ENCODE measurements around the gene LDLRAD4. TPM values are rescaled to one million over a fixed set of nuclear protein-coding genes. Genes with fewer than 3 reads are reported as not detected.

LDLRAD4 gene
- total RNA-seq, 1 donor from 2014 or later, result 30.5 TPM

GRCh38 chr18:13378150-13378549, 159.6 kb downstream of the LDLRAD4 start:
- peak overlapping the region; percentile 93 for H3K27ac Mint-ChIP-seq
- peak overlapping the region; percentile 44 for H3K4me3 Mint-ChIP-seq (ENCODE audit: low read depth)
- H3K27me3 Mint-ChIP-seq (ENCODE audit: low read depth), result no peaks in the 10 kb centered on the region
- no peaks in the 10 kb centered on the region for H3K9me3 Mint-ChIP-seq
- H3K36me3 Mint-ChIP-seq (ENCODE audit: low read depth), result no peaks in the 10 kb centered on the region
- intact Hi-C loops (cut with micrococcal nuclease), result loop anchor here (5.0 kb wide), 4 partner anchors 199 to 431 kb away; partner anchors contain the start of gene SEH1L
- peaks cover 80% of the 10 kb centered on the region for H3K4me1 Mint-ChIP-seq (ENCODE audit: low read depth)
- DNase-seq (ENCODE audit: low spot score), result no peak

- intact Hi-C loops (cut with micrococcal nuclease), result loop anchor here (5.0 kb wide), 4 partner anchors 198 to 432 kb away; partner anchors contain the start of gene SEH1L
- no peaks in the 10 kb centered on the region for H3K27me3 Mint-ChIP-seq (ENCODE audit: low read depth)
- peaks cover 79% of the 10 kb centered on the region for H3K4me1 Mint-ChIP-seq (ENCODE audit: low read depth)
- H3K27ac Mint-ChIP-seq, result peak overlapping the region; percentile 93
- no peak for DNase-seq (ENCODE audit: low spot score)
- no peaks in the 10 kb centered on the region for H3K9me3 Mint-ChIP-seq
- no peaks in the 10 kb centered on the region for H3K36me3 Mint-ChIP-seq (ENCODE audit: low read depth)
- peak overlapping the region; percentile 44 for H3K4me3 Mint-ChIP-seq (ENCODE audit: low read depth)
These were observed 160.7 kb downstream of the LDLRAD4 start for GRCh38 chr18:13379062-13379865.

GRCh38 chr18:13379930-13380690, 161.6 kb downstream of the LDLRAD4 start:
- no peak overlapping the region for H3K4me3 Mint-ChIP-seq (ENCODE audit: low read depth)
- no peaks in the 10 kb centered on the region for H3K27me3 Mint-ChIP-seq (ENCODE audit: low read depth)
- H3K9me3 Mint-ChIP-seq, result no peaks in the 10 kb centered on the region
- peaks cover 71% of the 10 kb centered on the region for H3K4me1 Mint-ChIP-seq (ENCODE audit: low read depth)
- DNase-seq (ENCODE audit: low spot score), result no peak
- no peaks in the 10 kb centered on the region for H3K36me3 Mint-ChIP-seq (ENCODE audit: low read depth)
- intact Hi-C loops (cut with micrococcal nuclease), result loop anchor here (5.0 kb wide), 4 partner anchors 197 to 433 kb away; partner anchors contain the start of gene SEH1L
- peak overlapping the region; percentile 28 for H3K27ac Mint-ChIP-seq

GRCh38 chr18:13380691-13381070, 162.1 kb downstream of the LDLRAD4 start:
- no peaks in the 10 kb centered on the region for H3K9me3 Mint-ChIP-seq
- intact Hi-C loops (cut with micrococcal nuclease), result no loop called here
- H3K36me3 Mint-ChIP-seq (ENCODE audit: low read depth), result no peaks in the 10 kb centered on the region
- DNase-seq (ENCODE audit: low spot score), result no peak
- no peaks in the 10 kb centered on the region for H3K27me3 Mint-ChIP-seq (ENCODE audit: low read depth)
- peak overlapping the region; percentile 28 for H3K27ac Mint-ChIP-seq
- no peak overlapping the region for H3K4me3 Mint-ChIP-seq (ENCODE audit: low read depth)
- H3K4me1 Mint-ChIP-seq (ENCODE audit: low read depth), result peaks cover 65% of the 10 kb centered on the region

GRCh38 chr18:13381331-13381730, 162.8 kb downstream of the LDLRAD4 start:
- Mint-ChIP-seq H3K27me3 (ENCODE audit: low read depth) (no peaks in the 10 kb centered on the region), H3K36me3 (ENCODE audit: low read depth) (no peaks in the 10 kb centered on the region), H3K4me1 (ENCODE audit: low read depth) (peaks cover 59% of the 10 kb centered on the region), H3K4me3 (ENCODE audit: low read depth) (peak overlapping the region; percentile 74), H3K27ac (peak overlapping the region; percentile 96), H3K9me3 (no peaks in the 10 kb centered on the region)
- no peak for DNase-seq (ENCODE audit: low spot score)
- intact Hi-C loops (cut with micrococcal nuclease), result no loop called here

- H3K36me3 Mint-ChIP-seq (ENCODE audit: low read depth), result no peaks in the 10 kb centered on the region
- H3K4me3 Mint-ChIP-seq (ENCODE audit: low read depth), result peak overlapping the region; percentile 74
- no peak for DNase-seq (ENCODE audit: low spot score)
- intact Hi-C loops (cut with micrococcal nuclease), result no loop called here
- H3K4me1 Mint-ChIP-seq (ENCODE audit: low read depth), result peaks cover 53% of the 10 kb centered on the region
- H3K9me3 Mint-ChIP-seq, result no peaks in the 10 kb centered on the region
- H3K27ac Mint-ChIP-seq, result peak overlapping the region; percentile 96
- H3K27me3 Mint-ChIP-seq (ENCODE audit: low read depth), result no peaks in the 10 kb centered on the region
These were observed 163.4 kb downstream of the LDLRAD4 start for GRCh38 chr18:13381944-13382365.

- H3K36me3 Mint-ChIP-seq (ENCODE audit: low read depth), result no peaks in the 10 kb centered on the region
- peak overlapping the region; percentile 74 for H3K4me3 Mint-ChIP-seq (ENCODE audit: low read depth)
- intact Hi-C loops (cut with micrococcal nuclease), result no loop called here
- no peaks in the 10 kb centered on the region for H3K9me3 Mint-ChIP-seq
- H3K4me1 Mint-ChIP-seq (ENCODE audit: low read depth), result peaks cover 48% of the 10 kb centered on the region
- H3K27ac Mint-ChIP-seq, result peak overlapping the region; percentile 96
- H3K27me3 Mint-ChIP-seq (ENCODE audit: low read depth), result no peaks in the 10 kb centered on the region
- DNase-seq (ENCODE audit: low spot score), result no peak
These were observed 163.9 kb downstream of the LDLRAD4 start for GRCh38 chr18:13382366-13382953.

- H3K9me3 Mint-ChIP-seq, result no peaks in the 10 kb centered on the region
- peak overlapping the region; percentile 96 for H3K27ac Mint-ChIP-seq
- no peak for DNase-seq (ENCODE audit: low spot score)
- H3K27me3 Mint-ChIP-seq (ENCODE audit: low read depth), result no peaks in the 10 kb centered on the region
- H3K4me1 Mint-ChIP-seq (ENCODE audit: low read depth), result peaks cover 40% of the 10 kb centered on the region
- peak overlapping the region; percentile 74 for H3K4me3 Mint-ChIP-seq (ENCODE audit: low read depth)
- peaks cover 5% of the 10 kb centered on the region for H3K36me3 Mint-ChIP-seq (ENCODE audit: low read depth)
- intact Hi-C loops (cut with micrococcal nuclease), result no loop called here
These were observed 164.6 kb downstream of the LDLRAD4 start for GRCh38 chr18:13382954-13383827.

GRCh38 chr18:13386891-13387801, 168.6 kb downstream of the LDLRAD4 start:
- Mint-ChIP-seq H3K4me3 (ENCODE audit: low read depth) (no peak overlapping the region), H3K9me3 (no peaks in the 10 kb centered on the region), H3K4me1 (ENCODE audit: low read depth) (peaks cover 14% of the 10 kb centered on the region), H3K27ac (no peak overlapping the region), H3K27me3 (ENCODE audit: low read depth) (no peaks in the 10 kb centered on the region), H3K36me3 (ENCODE audit: low read depth) (peaks cover 5% of the 10 kb centered on the region)
- no peak for DNase-seq (ENCODE audit: low spot score)
- intact Hi-C loops (cut with micrococcal nuclease), result no loop called here

GRCh38 chr18:13387855-13388548, 169.4 kb downstream of the LDLRAD4 start:
- peaks cover 5% of the 10 kb centered on the region for H3K4me1 Mint-ChIP-seq (ENCODE audit: low read depth)
- H3K27me3 Mint-ChIP-seq (ENCODE audit: low read depth), result no peaks in the 10 kb centered on the region
- H3K4me3 Mint-ChIP-seq (ENCODE audit: low read depth), result no peak overlapping the region
- DNase-seq (ENCODE audit: low spot score), result no peak
- H3K9me3 Mint-ChIP-seq, result no peaks in the 10 kb centered on the region
- intact Hi-C loops (cut with micrococcal nuclease), result no loop called here
- H3K36me3 Mint-ChIP-seq (ENCODE audit: low read depth), result peaks cover 5% of the 10 kb centered on the region
- H3K27ac Mint-ChIP-seq, result no peak overlapping the region
